Measurements from ENCODE around the gene BRINP3. TPM values are rescaled to one million over a fixed set of nuclear protein-coding genes. Genes with fewer than 3 reads are reported as not detected.

BRINP3 gene
- total RNA-seq, 1 experiment from 2014 or later = not detected

- H3K9ac ChIP-seq (ENCODE audit: extremely low read depth, insufficient read length, low read length) = no peak overlapping the region
- H3K18ac ChIP-seq (ENCODE audit: insufficient read length, low read depth, low read length) = no peak overlapping the region
- no peaks in the 10 kb centered on the region for H3K23me2 ChIP-seq (ENCODE audit: insufficient read length, low read depth, low read length, poor library complexity, severe bottlenecking)
- no peak overlapping the region for H3K27ac ChIP-seq (ENCODE audit: insufficient read length, low read depth, low read length)
- H3K79me1 ChIP-seq (ENCODE audit: insufficient read depth, low read depth, low read length, poor library complexity, severe bottlenecking) = no peaks in the 10 kb centered on the region
- WGBS (ENCODE audit: extremely low coverage, insufficient read length, low lambda C conversion rate) = no CpG with 5 or more reads among the region's 3 CpGs
- H3K23ac ChIP-seq (ENCODE audit: insufficient read length, low read depth, low read length) = no peak overlapping the region
- no peak overlapping the region for H2BK12ac ChIP-seq (ENCODE audit: insufficient read length, low read depth, low read length)
- Mint-ChIP-seq H3K4me3 (no peak overlapping the region), H3K27me3 (ENCODE audit: low read depth) (no peaks in the 10 kb centered on the region), H3K27ac (no peak overlapping the region), H3K36me3 (ENCODE audit: insufficient read depth in 1 of 3, low read depth in 3 of 3) (no peaks in the 10 kb centered on the region), H3K9me3 (no peaks in the 10 kb centered on the region), H3K4me1 (no peaks in the 10 kb centered on the region)
- H2BK120ac ChIP-seq (ENCODE audit: low read depth, low read length, poor library complexity, severe bottlenecking) = no peak overlapping the region
- H3K79me2 ChIP-seq (ENCODE audit: insufficient read depth, low read length) = no peaks in the 10 kb centered on the region
- no peaks in the 10 kb centered on the region for H3K4me1 ChIP-seq (ENCODE audit: insufficient read depth, low read length)
- no peak for TF ChIP-seq CTCF (conservative IDR thresholded peaks at IDR 0.05)
- H2AK5ac ChIP-seq (ENCODE audit: insufficient read length, low read length) = no peak overlapping the region
- H4K5ac ChIP-seq (ENCODE audit: insufficient read length, low read depth, low read length) = no peak overlapping the region
- no peak overlapping the region for H4K91ac ChIP-seq (ENCODE audit: insufficient read length, low read depth, low read length)
- no peak overlapping the region for H3K14ac ChIP-seq (ENCODE audit: insufficient read depth, low read length)
- H3K4me2 ChIP-seq (ENCODE audit: insufficient read depth, insufficient read length, low read length) = no peak overlapping the region
- no peak overlapping the region for H2BK15ac ChIP-seq (ENCODE audit: low read depth, low read length)
- H2BK20ac ChIP-seq (ENCODE audit: low read depth, low read length, poor library complexity, severe bottlenecking) = no peak overlapping the region
- H4K20me1 ChIP-seq (ENCODE audit: control insufficient read depth, insufficient read depth, insufficient read length) = no peaks in the 10 kb centered on the region
- no peaks in the 10 kb centered on the region for H3K27me3 ChIP-seq (ENCODE audit: insufficient read depth, low read length)
- no peak overlapping the region for H3K4ac ChIP-seq (ENCODE audit: low read depth, low read length)
- no peak overlapping the region for H4K8ac ChIP-seq (replicated peaks; ENCODE audit: insufficient read length, low read depth, low read length)
- H3T11ph ChIP-seq (ENCODE audit: low read length) = no peak overlapping the region
- H3K56ac ChIP-seq (ENCODE audit: insufficient read length, low read depth, low read length) = no peak overlapping the region
- H2BK5ac ChIP-seq (ENCODE audit: insufficient read length, low read length) = no peak overlapping the region
- no peaks in the 10 kb centered on the region for H3K9me3 ChIP-seq (ENCODE audit: control insufficient read depth, low read depth, low read length)
- H2AFZ ChIP-seq (ENCODE audit: low read length) = no peak overlapping the region
- DNase-seq = no peak
Observed at GRCh38 chr1:190413142-190413541, 64.5 kb downstream of the BRINP3 start.
